T-helper 1 cell treated with Interleukin-12 subunit alpha and Interleukin-12 subunit beta and Interleukin-4 antibody, amounts not matched to agents 30 μg/mL and 1 μg/mL, for 36 hours (primary cell): ENCODE measurements around the gene ZC3H12A.
"Not testable (repeated sequence)": the region's sequence is repeated elsewhere in the genome, so short reads cannot be mapped to it uniquely, and the experiment has no call there.

Experiments
- H3K27ac Mint-ChIP-seq: one replicate; pipeline ENCODE4 v1.8.0; 2021; ENCODE audit warnings: mild to moderate bottlenecking, mixed read lengths
- H3K27me3 Mint-ChIP-seq: one replicate; pipeline ENCODE4 v1.8.0; 2021; ENCODE audit warnings: low read depth, mixed read lengths
- H3K36me3 Mint-ChIP-seq: one replicate; pipeline ENCODE4 v1.8.0; 2021; ENCODE audit warnings: low read depth, mixed read lengths
- H3K4me1 Mint-ChIP-seq: one replicate; pipeline ENCODE4 v1.8.0; 2021; ENCODE audit warnings: low read depth, mixed read lengths
- H3K4me3 Mint-ChIP-seq: one replicate; pipeline ENCODE4 v1.8.0; 2021; ENCODE audit warnings: mild to moderate bottlenecking, moderate library complexity, mixed read lengths
- H3K9me3 Mint-ChIP-seq: one replicate; pipeline ENCODE4 v1.8.0; 2021; ENCODE audit warnings: mixed read lengths

Gene ZC3H12A

DNA sequence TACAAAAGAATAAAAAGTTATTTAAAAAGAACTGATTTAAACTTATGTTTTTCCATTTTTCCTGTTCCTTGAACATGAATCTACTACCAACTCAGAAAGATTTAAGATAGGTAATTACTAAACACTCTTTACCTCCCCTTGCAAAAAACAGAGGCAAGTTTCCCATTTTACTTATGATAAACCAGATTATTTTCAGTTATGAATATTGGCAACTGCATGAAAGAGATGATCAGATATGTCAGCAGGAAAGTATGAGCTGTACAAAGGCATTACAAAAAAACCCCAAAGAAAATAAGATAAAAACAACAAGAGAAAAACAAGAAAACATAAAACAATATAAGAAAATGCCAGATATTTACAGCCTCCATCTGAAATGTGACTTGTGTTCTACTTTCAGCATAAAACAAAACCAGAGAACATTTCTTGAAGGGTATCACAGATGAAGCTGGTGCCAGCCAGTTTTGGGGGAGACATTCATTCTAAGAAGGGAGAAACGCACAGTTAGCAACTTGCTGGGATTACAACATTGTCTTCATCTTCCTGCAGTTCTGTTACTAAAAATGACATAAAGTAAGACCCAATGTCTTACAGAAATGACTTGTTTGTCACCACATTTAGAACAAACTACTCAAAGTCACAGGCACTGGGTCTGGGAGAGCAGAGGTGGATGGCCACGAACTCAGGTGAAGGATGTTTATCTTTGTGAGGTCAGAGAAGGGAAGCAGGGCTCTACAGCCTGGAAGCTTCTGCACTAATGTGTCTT is 19.1 kb downstream of the ZC3H12A start:
- Mint-ChIP-seq H3K4me1 (peaks cover 6% of the 10 kb centered on the region), H3K9me3 (no peaks in the 10 kb centered on the region), H3K27ac (peak overlapping the region; percentile 12), H3K27me3 (no peaks in the 10 kb centered on the region), H3K36me3 (peaks cover 16% of the 10 kb centered on the region), H3K4me3 (no peak overlapping the region)

DNA sequence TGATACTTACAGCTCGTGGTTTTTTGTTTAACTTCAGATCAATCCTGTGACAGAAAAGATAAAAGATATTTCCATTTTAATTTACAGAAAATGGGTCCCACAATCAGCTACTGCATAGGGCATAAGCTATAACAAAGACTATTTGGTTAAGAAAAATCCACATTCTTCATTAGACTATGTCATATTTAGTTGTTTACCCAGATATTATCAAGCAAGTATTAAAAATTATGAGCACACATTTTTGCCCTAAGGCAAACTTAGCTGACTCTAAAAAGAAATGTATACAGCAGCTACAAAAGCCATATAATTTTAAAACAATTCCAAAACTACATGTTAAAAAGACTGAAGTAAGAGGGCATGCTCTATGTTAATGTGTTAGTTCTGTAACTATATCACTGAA is 21.5 kb downstream of the ZC3H12A start:
- Mint-ChIP-seq H3K27ac (no peak overlapping the region), H3K27me3 (no peaks in the 10 kb centered on the region), H3K4me1 (peaks cover 6% of the 10 kb centered on the region), H3K9me3 (no peaks in the 10 kb centered on the region), H3K4me3 (no peak overlapping the region), H3K36me3 (peaks cover 23% of the 10 kb centered on the region)

DNA sequence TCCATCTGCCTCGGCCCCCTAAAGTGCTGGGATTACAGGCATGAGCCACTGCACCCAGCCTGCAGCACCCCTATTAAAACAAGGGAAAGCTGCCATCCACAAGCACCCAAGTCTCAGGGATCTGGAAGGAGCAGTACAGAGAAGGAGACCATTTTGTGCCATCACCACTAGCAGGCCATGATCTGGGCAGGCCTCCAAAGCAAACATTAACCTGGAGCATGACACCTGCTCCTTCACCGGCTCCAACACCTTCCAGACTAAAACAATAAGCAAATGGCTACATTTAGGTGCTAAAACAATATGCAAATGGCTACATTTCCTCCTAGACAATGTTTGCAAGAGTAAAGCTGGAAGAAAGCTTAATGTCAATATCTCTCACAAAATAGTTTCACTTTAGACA is 23.5 kb downstream of the ZC3H12A start:
- Mint-ChIP-seq H3K27me3 (no peaks in the 10 kb centered on the region), H3K36me3 (peaks cover 33% of the 10 kb centered on the region), H3K4me3 (no peak overlapping the region), H3K4me1 (peaks cover 6% of the 10 kb centered on the region), H3K9me3 (no peaks in the 10 kb centered on the region), H3K27ac (no peak overlapping the region)

DNA sequence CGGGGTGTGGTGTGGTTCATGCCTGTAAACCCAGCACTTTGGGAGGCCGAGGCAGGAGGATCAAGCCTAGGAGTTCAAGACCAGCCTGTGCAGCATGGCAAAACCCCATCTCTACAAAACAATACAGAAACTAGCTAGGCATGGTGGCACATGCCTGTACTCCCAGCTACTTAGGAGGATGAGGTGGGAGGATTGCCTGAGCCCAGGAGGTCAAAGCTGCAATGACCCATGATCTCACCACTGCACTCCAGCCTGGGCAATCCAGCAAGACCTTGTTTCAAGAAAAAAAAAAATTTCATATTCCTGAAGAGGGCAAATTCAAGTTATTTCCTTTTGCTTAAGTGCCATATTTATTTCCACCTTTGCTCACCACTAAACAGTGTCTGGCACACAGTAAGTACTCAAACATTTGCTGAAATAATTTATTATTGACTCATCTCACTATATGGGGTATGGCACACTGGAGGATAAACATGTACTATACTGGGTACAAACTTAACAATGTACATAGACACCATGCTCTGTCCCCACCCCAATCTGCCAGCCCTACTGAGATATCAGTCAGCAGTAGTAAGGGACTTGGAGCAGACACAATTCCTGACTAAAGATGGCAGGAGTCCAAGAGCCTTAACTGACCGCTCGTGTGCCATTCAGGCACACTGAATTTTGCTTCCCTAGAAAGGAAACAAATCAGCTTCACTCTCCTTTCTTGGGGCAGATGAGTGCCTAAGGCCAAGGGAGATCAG is 24.7 kb downstream of the ZC3H12A start:
- Mint-ChIP-seq H3K27ac (no peak overlapping the region), H3K36me3 (peaks cover 25% of the 10 kb centered on the region), H3K4me1 (peaks cover 1% of the 10 kb centered on the region), H3K27me3 (no peaks in the 10 kb centered on the region), H3K9me3 (no peaks in the 10 kb centered on the region), H3K4me3 (no peak overlapping the region)

DNA sequence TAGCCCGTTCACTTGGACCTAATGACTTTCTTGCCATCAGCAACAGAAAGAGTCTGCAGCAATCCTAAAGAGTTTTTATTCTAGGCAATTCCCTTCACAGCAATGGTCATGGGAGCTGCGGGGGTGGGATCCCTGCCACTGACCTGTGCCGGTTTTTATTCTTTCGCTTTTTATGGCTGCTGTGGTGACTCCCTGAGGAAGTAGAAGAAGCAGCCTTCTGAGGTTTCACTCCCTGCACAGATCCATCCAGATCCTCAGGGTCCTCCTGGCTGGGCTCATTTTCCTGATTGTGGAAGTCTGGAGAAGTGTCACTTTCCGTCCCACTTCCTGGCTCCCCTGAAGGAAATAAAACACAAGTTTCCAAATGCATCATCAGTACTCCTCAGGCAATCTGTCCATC is 27.3 kb downstream of the ZC3H12A start:
- Mint-ChIP-seq H3K36me3 (peaks cover 32% of the 10 kb centered on the region), H3K4me3 (no peak overlapping the region), H3K27me3 (no peaks in the 10 kb centered on the region), H3K27ac (no peak overlapping the region), H3K4me1 (peaks cover 3% of the 10 kb centered on the region), H3K9me3 (no peaks in the 10 kb centered on the region)

DNA sequence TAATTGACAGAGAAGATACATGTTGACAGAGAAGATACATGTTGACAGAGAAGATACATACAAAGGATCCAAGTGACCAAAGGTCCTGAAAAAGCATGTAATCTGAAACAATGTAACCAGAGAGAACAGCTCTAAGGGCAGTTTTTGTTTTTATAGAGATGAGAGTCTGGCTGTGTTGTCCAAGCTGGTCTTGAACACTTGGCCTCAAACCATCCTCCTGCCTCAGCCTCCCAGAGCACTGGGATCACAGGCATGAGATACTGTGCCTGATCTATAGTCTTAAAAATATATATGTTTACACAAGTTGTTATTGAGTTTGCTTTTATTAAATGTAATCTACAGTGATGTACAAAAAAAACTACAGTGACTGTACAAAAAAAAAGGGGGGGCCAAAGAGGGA is 27.7 kb downstream of the ZC3H12A start:
- no peak overlapping the region for H3K4me3 Mint-ChIP-seq
- H3K36me3 Mint-ChIP-seq = peaks cover 32% of the 10 kb centered on the region
- H3K27me3 Mint-ChIP-seq = no peaks in the 10 kb centered on the region
- no peak overlapping the region for H3K27ac Mint-ChIP-seq
- H3K9me3 Mint-ChIP-seq = no peaks in the 10 kb centered on the region
- peaks cover 3% of the 10 kb centered on the region for H3K4me1 Mint-ChIP-seq

DNA sequence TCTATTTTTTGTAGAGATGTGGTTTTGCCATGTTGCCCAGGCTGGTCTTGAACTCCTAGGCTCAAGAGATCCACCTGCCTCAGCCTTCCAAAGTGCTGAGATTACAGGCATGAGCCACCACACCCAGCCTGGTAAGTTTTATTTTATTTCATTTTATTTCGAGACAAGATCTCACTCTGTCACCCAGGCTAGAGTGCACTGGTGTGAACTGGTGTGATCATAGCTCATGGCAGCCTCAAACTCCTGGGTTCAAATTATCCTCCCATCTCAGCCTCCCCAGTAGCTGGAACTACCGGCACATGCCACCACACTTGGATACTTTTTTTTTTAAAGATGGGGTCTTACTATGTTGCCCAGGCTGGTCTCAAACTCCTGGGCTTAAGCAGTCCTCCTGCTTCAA is 28.4 kb downstream of the ZC3H12A start:
- not testable (repeated sequence) for H3K27ac Mint-ChIP-seq, H3K9me3 Mint-ChIP-seq, H3K4me3 Mint-ChIP-seq, H3K4me1 Mint-ChIP-seq, H3K27me3 Mint-ChIP-seq
- peaks cover 38% of the 10 kb centered on the region for H3K36me3 Mint-ChIP-seq

DNA sequence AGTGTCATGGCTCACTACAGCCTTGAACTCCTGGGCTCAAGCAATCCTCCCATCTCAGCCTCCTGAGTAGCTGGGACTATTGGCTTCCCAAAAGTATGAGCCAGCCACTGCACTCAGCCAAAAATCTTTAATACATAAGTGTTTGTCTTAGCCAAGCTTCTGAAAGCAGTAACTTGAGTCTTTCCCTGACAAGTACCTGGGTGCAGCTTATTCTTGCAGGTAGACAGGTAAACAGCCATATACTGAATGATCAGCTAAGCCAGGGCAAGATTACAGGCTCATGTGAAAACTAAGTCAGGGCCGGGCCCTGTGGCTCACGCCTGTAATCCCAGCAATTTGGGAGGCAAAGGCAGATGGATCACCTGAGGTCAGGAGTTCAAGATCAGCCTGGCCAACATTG is 32.4 kb downstream of the ZC3H12A start:
- Mint-ChIP-seq H3K4me3 (no peak overlapping the region), H3K27ac (no peak overlapping the region), H3K4me1 (peaks cover 18% of the 10 kb centered on the region), H3K9me3 (no peaks in the 10 kb centered on the region), H3K36me3 (peaks cover 29% of the 10 kb centered on the region), H3K27me3 (no peaks in the 10 kb centered on the region)

DNA sequence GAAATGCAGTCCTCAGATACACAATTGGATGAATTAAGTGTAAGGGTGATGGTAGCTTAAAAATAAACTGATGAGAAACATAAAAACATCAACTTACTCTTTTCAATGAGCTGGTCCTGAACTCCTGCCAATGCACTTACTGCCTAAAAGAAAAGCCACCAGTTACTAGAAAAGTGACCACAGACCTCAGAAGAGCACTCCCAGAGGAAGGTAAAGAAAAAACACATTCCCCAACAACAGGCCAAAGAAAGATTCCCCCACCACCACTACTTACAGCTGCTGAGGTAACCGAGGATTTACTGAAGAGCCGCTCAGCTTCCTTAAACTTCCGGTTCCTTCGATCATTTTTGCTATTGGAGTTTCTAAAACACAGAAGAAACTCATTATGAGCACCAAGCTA is 34.8 kb downstream of the ZC3H12A start:
- peaks cover 35% of the 10 kb centered on the region for H3K36me3 Mint-ChIP-seq
- no peaks in the 10 kb centered on the region for H3K9me3 Mint-ChIP-seq
- H3K4me1 Mint-ChIP-seq = peaks cover 33% of the 10 kb centered on the region

DNA sequence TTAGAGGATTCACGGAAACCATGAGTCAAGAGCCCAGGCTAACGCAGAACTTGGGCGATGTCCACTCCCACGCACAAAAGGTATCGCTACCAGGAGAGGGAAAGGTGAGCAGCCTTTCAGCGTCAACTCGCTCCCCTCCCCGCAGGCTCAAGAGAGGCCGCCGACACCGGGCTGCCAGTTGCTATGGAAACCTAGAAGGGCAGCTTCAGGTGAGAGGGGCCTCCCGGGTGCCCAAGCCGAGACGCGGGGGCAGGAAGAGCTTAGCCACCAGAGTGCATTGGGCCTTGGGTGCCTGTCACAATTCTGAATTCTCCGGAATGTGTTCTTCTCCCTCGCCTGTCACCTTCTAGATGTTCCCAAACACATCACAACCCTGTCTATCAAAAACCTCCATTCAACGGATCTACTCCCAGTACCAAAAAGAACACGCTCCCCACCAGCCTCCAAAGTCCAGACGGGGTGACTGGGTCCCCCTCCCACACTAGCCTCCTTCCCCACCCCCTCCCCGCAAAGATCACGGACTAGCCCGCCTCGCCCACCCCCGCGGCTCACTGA is 39.5 kb downstream of the ZC3H12A start:
- H3K4me3 Mint-ChIP-seq = peak overlapping the region; percentile 96
- no peaks in the 10 kb centered on the region for H3K9me3 Mint-ChIP-seq
- peaks cover 18% of the 10 kb centered on the region for H3K36me3 Mint-ChIP-seq
- no peaks in the 10 kb centered on the region for H3K27me3 Mint-ChIP-seq
- H3K4me1 Mint-ChIP-seq = peaks cover 35% of the 10 kb centered on the region
- H3K27ac Mint-ChIP-seq = peak overlapping the region; percentile 85

More for the DNA sequence above, 34.8 kb downstream of the ZC3H12A start:
- Mint-ChIP-seq H3K27ac (peak overlapping the region; percentile 15), H3K27me3 (no peaks in the 10 kb centered on the region), H3K4me3 (no peak overlapping the region)

DNA sequence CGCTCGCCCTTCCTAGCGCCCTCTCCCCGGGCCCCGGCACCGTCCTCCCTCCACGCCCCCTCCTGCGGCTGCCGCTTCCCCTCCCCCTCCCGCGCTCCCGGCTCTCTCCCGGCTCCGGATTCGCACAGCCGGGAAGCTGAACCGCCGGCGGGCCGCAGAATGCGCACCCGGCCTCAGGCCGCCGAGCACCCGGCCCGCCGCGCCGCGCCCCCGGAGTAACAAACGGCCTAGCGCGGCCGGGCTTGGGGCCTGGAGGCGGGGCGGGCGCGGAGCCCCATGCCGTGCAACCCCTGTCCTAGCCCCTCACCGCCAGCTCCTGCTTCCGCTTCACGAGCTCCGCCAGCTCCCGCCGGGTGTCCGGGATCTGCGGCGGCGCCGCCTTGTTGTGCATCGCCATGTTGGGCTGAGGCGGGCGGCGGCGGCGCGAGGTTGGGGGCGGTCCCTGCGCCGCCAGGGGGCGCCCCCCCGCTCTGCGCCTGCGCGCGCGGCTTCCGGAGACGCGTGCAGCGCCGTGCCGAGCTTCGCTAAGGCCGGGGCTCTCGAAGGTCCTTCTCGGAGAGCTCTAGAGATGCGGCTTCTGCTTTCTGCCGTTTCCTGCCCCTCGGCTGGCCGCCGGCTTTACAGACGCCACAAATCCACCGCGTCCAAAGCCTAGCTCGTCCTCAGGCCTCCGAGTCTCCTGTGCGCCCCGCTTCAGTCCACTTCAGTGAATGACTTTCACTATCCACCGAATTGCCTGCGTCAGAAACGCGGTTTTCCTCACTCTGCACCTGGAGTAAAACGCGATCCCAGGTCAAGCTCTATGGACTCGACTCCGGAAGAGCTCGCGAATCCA is 40.2 kb downstream of the ZC3H12A start, which contains the start of gene MEAF6:
MEAF6 (minus strand) TSS at position 417 of the 835 bp plus-strand sequence; CDS start at position 397, 20 bp downstream.
- peak within 1 kb of the TSS; percentile 96 for H3K4me3 Mint-ChIP-seq
- peaks cover 12% of the 10 kb centered on the region for H3K36me3 Mint-ChIP-seq
- peaks cover 35% of the 10 kb centered on the region for H3K4me1 Mint-ChIP-seq
- no peaks in the 10 kb centered on the region for H3K9me3 Mint-ChIP-seq
- peak within 1 kb of the TSS; percentile 89 for H3K27ac Mint-ChIP-seq
- H3K27me3 Mint-ChIP-seq = no peaks in the 10 kb centered on the region

DNA sequence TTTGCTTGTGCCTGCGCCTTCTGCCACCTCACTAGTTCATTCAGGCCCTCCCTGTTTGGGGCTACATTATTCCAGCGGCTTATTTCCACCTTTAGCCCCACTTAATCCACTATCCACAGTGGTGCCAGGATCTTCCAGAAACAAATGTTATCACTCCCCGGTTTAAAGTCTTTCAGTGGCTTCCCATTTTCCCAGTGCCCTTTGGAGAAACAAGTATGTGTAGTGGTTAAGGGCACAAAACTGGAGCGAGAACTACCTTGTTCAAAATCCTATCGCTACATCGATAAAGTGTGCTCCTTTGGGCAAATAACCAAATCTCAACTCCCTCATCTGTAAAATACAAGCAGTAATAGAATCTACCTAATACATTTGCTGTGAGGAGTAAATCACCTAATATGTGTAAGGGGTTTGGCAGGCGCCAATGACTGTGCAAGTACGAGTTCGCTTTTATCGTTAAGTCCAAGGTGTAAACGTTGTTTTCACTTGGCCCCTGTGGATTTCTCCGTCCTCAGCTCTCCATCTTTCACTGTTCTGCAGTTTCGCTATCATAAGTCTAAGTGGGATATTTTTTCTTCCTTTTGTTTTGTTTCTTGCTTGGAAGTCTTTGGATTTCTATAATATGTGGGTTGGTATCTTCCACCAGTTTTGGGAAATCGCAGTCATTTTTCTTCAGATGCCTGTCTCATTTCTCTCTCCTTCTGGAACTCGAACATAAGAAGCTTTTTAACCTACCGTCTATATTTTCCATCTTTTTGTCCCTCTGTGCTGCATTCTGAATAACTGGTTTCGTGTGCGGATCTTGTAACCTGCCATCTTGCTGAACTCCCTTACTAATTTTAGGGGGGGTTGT is 41.0 kb downstream of the ZC3H12A start:
- Mint-ChIP-seq H3K4me3 (peak overlapping the region; percentile 84), H3K4me1 (peaks cover 37% of the 10 kb centered on the region), H3K9me3 (no peaks in the 10 kb centered on the region), H3K27ac (peak overlapping the region; percentile 89), H3K36me3 (peaks cover 12% of the 10 kb centered on the region), H3K27me3 (no peaks in the 10 kb centered on the region)

DNA sequence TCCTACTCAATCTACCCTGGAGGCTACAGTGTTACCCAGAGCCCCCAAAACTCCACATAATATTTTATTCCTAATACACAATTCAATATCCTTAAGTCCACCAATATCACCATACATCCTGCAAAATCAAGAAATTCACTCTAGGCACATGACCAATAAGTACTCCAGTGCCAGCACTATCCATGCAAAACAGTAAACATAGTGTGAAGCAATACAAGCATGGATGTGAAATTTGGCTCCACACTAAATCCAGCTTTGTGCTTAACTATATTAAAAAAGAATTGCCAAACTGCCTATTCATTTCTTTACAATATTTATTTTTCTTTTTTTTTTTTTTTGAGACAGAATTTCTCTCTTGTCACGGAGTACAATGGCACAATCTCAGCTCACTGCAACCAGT is 43.2 kb downstream of the ZC3H12A start:
- Mint-ChIP-seq H3K27me3 (no peaks in the 10 kb centered on the region), H3K36me3 (peaks cover 7% of the 10 kb centered on the region), H3K9me3 (no peaks in the 10 kb centered on the region), H3K4me1 (peaks cover 31% of the 10 kb centered on the region), H3K4me3 (no peak overlapping the region), H3K27ac (no peak overlapping the region)
